ENCODE measurements around the gene MS4A10. TPM values are rescaled to one million over a fixed set of nuclear protein-coding genes. Genes with fewer than 3 reads are reported as not detected.

Gene MS4A10
- total and polyA plus RNA-seq, 9 of the 15 experiments (the other 6 are each of a cell fraction or from before 2014, with no cell fraction given) = not detected

DNA sequence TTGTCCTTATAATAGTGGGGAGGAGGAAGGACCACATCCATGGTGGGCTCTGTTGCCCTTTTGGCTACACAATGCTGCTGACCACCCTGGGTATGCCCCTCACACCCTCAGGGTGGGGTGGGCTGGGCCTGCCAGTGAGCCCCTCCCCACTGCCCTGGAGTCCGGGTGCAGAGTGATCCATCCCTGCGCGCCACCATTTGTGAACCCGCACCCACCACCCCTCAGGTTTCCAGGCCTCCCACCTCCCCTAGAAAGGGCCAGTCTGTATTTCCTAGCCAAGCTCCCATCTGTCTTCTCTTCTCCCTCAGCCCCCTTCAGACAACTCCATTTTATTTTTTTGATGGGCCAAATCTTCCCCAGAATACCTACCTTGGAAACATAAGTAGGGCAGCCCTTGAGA, 25.0 kb downstream of the MS4A10 start (continued):
- TF ChIP-seq ZNF41 (CRISPR knock-in tag; conservative IDR thresholded peaks at IDR 0.05) (no peak), RUNX1 (IDR thresholded peaks at IDR 0.05; ENCODE audit: low read depth) (no peak)

DNA sequence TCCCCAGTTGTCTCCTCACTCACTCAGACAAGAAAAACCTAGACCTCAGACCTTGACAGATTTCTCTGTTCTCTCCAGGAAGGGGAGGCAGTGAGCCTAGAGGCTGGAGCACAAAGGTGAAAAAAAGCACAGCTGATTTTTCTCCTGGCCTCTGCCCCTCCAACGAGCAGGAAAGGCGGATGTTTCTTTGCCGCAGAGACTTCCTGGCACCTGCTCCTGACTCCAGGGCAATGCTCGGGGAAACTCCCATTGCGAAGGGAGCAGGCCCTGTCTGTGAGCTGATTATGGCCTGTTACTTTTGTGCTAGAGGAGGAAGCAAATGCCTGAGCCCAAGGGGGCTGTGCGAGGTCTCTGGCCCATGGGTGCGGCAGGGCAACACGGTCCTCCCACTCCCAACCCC, 25.4 kb downstream of the MS4A10 start:
- under 1% methylated on average over 8 of the region's 8 CpGs for WGBS (ENCODE audit: insufficient coverage, low coverage, missing lambda C conversion rate)
- CTCF ChIA-PET (ENCODE audit: low intra/inter-chr PET ratio) = no interaction called here
- no peak overlapping the region for H3K9ac ChIP-seq (ENCODE audit: insufficient read depth in 1 of 2, low read depth in 2 of 2, low read length in 2 of 2)
- H2AFZ ChIP-seq (ENCODE audit: low read depth, low read length) = no peak overlapping the region
- H3K4me3 ChIP-seq = no peak overlapping the region
- H3K27ac ChIP-seq (ENCODE audit: extremely low read depth, low read depth, low read length) = no peak overlapping the region
- H3K9me1 ChIP-seq (ENCODE audit: control insufficient read depth, insufficient read depth, low read length) = no peaks in the 10 kb centered on the region
- intact Hi-C loops (cut with micrococcal nuclease) (no loop called here), in situ Hi-C loops (cut with MboI) (no loop called here)
- no peaks in the 10 kb centered on the region for H3K9me3 ChIP-seq (replicated peaks; ENCODE audit: control insufficient read depth, insufficient read depth, low read depth, low read length)
- DNase-seq (ENCODE audit: extremely low read depth in 1 of 4, low spot score in 3 of 4) (no peak), FAIRE-seq (no peak), ATAC-seq (no peak)
- H4K20me1 ChIP-seq (replicated peaks; ENCODE audit: control insufficient read depth, insufficient read depth, low read length) = peaks cover 7% of the 10 kb centered on the region; the same call in 1 of the 2 replicates
- POLR2A ChIA-PET = interaction anchor here (0.6 to 1.1 kb wide), 2 partner anchors 10 to 12 kb away, joined by 3 to 5 read pairs; no protein-coding TSS in a partner anchor
- H3K4me2 ChIP-seq (ENCODE audit: insufficient read depth, low read length) = no peak overlapping the region
- H3K4me1 ChIP-seq (replicated peaks in 1 of 2; ENCODE audit: control insufficient read depth in 2 of 2, insufficient read depth in 2 of 2, low read length in 2 of 2) = no peaks in the 10 kb centered on the region
- no peaks in the 10 kb centered on the region for H3K79me2 ChIP-seq (ENCODE audit: control insufficient read depth, insufficient read depth, low read length)
- peaks cover 34 to 60% of the 10 kb centered on the region in 2 experiments; a peak in 4 of 5 replicates for H3K27me3 ChIP-seq (ENCODE audit: control insufficient read depth in 2 of 2, insufficient read depth in 2 of 2, low read length in 2 of 2)
- H3K36me3 ChIP-seq (ENCODE audit: control insufficient read depth, insufficient read depth, low read length) = no peaks in the 10 kb centered on the region
- no TSS peak for BruUV-seq (replicated peaks)
- TF ChIP-seq HDAC6 (IDR thresholded peaks at IDR 0.05; ENCODE audit: low read depth, low read length) = no peak
- TF ChIP-seq COPS2 (conservative IDR thresholded peaks at IDR 0.05) = no peak
- TF ChIP-seq, protein P1, sequence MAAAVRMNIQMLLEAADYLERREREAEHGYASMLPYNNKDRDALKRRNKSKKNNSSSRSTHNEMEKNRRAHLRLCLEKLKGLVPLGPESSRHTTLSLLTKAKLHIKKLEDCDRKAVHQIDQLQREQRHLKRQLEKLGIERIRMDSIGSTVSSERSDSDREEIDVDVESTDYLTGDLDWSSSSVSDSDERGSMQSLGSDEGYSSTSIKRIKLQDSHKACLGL (CRISPR knock-in tag; IDR thresholded peaks at IDR 0.05; ENCODE audit: borderline replicate concordance, poor library complexity, severe bottlenecking) = no peak
- no peak for TF ChIP-seq JUND (IDR thresholded peaks at IDR 0.05; ENCODE audit: borderline replicate concordance, low read depth, low read length)
- no peak for TF ChIP-seq JUND (tag; IDR thresholded peaks at IDR 0.05; ENCODE audit: borderline replicate concordance, low read depth, low read length)
- TF ChIP-seq, protein P2, sequence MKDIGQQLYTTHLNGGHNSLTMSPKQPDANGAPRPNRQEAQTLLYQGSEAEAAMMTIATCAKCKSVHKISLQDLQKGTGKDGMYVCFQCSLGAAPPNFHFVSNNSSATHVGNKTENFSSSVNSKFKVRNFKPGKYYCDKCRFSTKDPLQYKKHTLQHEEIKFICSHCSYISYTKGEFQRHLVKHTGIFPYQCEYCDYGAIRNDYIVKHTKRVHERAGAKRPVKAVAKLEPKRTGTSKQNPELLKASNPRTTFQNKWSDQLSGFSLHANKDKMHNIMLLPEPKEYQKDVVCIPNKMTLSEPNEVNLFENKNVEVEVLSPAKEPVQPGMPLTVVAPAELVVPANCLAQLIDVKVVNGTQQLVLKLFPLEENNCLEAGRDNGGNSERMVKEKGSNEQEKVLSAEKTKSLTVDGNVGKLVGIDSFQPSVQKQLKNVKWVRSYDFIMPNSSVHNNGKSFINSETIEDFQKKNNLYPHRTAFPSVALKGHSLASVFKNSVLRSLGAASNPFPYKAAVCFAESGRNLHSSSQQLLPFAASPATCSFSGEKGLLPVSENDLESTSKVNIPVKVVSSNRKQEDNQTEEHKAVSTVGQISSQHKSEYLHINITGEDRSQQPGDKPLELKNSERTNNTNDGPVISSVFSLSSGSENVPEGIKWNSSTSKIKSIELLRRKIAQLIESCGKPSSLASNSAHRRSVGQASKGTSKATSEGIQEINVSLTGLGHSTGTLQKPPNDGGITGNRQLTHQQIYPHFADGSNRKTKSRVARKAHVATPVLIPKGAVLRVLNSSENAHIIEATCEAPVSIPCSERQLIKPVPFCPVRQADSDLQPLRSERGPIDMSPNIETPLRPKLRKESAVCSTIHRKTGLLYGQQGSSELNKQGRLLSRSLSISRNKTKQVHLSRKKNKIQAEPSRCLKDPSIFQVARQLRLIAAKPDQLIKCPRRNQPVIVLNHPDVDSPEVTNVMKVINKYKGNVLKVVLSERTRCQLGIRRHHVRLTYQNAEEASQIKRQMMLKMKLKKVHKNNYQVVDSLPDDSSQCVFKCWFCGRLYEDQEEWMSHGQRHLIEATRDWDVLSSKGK (CRISPR knock-in tag; IDR thresholded peaks at IDR 0.05) = no peak
- no peak for TF ChIP-seq KLF10 (CRISPR knock-in tag; IDR thresholded peaks at IDR 0.05)
- TF ChIP-seq ZBTB8A (IDR thresholded peaks at IDR 0.05; ENCODE audit: partially characterized antibody) = no peak
- no peak for TF ChIP-seq ZNF707 (CRISPR knock-in tag; conservative IDR thresholded peaks at IDR 0.05)
- no peak for TF ChIP-seq FOXK2 (conservative IDR thresholded peaks at IDR 0.05 in 1 of 2, IDR thresholded peaks at IDR 0.05 in 1 of 2; ENCODE audit: low read depth in 2 of 2)
- TF ChIP-seq, protein P3, sequence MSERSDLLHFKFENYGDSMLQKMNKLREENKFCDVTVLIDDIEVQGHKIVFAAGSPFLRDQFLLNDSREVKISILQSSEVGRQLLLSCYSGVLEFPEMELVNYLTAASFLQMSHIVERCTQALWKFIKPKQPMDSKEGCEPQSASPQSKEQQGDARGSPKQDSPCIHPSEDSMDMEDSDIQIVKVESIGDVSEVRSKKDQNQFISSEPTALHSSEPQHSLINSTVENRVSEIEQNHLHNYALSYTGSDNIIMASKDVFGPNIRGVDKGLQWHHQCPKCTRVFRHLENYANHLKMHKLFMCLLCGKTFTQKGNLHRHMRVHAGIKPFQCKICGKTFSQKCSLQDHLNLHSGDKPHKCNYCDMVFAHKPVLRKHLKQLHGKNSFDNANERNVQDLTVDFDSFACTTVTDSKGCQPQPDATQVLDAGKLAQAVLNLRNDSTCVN (CRISPR knock-in tag; IDR thresholded peaks at IDR 0.05) = no peak
- no peak for TF ChIP-seq ZNF589 (CRISPR knock-in tag; IDR thresholded peaks at IDR 0.05; ENCODE audit: low read depth)
- TF ChIP-seq XRCC3 (IDR thresholded peaks at IDR 0.05) = no peak
- TF ChIP-seq RNF2 (IDR thresholded peaks at IDR 0.05) = no peak
